ENCODE measurements around the gene PON1. TPM values are rescaled to one million over a fixed set of nuclear protein-coding genes. Genes with fewer than 3 reads are reported as not detected.

Gene PON1
- total and polyA plus RNA-seq, 12 donors, result 0.54 to 103 (median 5.4) TPM; not detected in 2

DNA sequence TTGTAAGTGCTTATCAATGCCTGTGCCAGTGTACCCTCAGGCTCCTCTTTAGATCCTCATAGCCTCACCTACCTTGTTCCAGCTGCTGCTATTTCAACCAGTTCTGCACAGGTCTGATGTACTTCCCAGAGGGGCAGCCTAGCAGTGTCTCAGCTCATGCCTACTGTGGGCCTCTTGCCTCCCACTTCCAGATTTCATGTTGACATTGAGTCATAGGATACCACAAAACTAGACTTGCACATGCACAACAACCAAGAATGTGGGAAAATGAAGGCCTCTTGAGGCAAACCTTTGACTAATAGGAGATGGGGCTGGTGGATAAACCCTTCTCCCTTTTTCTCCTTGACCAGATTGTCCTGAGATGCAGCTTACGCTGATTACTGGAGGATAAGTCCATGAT lies 40.8 kb upstream of the PON1 start:
- Histone ChIP-seq H3K27ac (no peak overlapping the region), H3K4me3 (no peak overlapping the region), H3K4me1 (replicated peaks in 1 of 2) (no peaks in the 10 kb centered on the region), H3K36me3 (replicated peaks in 1 of 2) (no peaks in the 10 kb centered on the region), H3K9me3 (replicated peaks in 1 of 3) (no peaks in the 10 kb centered on the region), H3K27me3 (no peaks in the 10 kb centered on the region)
- no peak for DNase-seq
- TF ChIP-seq POLR2A (IDR thresholded peaks at IDR 0.05), result no peak
- TF ChIP-seq CTCF (IDR thresholded peaks at IDR 0.05), result no peak
- 93 to 100% (median 100%) methylated on average over 1 of the region's 1 CpG for WGBS, 4 donors
- intact Hi-C loops (cut with DNase I), result no loop called here

DNA sequence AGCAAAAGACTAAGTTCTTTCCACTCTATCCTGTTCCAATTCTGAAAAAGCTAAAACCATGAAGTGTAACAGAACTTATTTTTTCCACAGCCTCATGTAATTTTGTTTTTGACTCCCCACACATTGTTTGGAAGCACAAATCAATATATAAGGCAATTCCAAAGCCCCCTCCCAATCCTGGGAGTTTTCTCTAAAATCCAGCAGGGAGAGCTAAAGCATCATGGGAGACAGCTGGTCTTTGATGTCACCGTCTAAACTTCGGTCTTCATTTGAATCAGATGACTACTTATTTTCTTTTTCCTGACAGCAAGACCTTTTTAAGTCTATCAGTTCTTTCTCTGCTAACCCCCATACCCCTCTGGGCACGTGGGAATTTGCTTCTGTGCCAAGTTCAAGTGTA lies 33.3 kb upstream of the PON1 start:
- 36 to 50% (median 47%) methylated on average over 3 of the region's 3 CpGs for WGBS, 4 donors
- intact Hi-C loops (cut with DNase I), result no loop called here

DNA sequence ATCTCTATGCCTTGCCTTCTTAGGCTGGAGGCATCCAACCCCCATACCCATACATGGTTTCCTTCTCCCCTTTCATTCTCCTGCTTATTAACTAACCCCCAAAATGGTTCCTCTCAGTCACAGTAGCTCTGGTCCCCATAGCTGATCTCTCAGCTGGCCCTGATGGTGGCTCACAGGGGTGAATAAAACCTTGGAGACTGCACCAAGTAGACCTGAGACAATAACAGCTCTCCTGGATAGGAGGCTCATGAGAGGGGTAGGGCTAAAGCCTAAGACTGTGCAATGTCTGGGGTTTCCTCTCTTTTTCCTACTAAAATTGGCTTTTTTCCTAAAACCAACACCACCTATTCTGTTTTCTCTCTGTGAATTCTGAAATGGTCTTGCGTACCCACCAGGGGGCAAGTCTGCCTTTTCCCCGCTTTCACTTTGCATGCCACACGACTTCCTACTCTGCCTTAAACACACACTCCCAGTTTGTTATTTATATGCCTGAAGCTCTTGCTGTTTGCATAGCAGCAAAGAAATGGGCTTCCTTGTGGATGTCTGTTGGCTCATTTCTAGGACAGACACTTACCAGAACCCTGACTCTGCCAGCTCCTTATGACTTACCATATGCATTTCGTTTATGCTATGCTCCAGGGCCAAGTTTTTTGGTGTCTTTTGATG lies 18.4 kb upstream of the PON1 start:
- Histone ChIP-seq H3K4me3 (no peak overlapping the region), H3K9me3 (replicated peaks in 1 of 3) (no peaks in the 10 kb centered on the region), H3K4me1 (replicated peaks in 1 of 2) (peaks cover 10 to 11% of the 10 kb centered on the region in 2 donors), H3K27ac (no peak overlapping the region), H3K36me3 (replicated peaks in 1 of 2) (no peaks in the 10 kb centered on the region), H3K27me3 (no peaks in the 10 kb centered on the region)
- TF ChIP-seq CTCF (IDR thresholded peaks at IDR 0.05), result no peak
- no peak for TF ChIP-seq POLR2A (IDR thresholded peaks at IDR 0.05)
- DNase-seq, result no peak
- WGBS, 4 donors, result 83 to 88% (median 85%) methylated on average over 4 of the region's 4 CpGs
- intact Hi-C loops (cut with DNase I), result no loop called here

More for the DNA sequence above, 33.3 kb upstream of the PON1 start:
- H3K9me3 ChIP-seq (replicated peaks in 1 of 3), result no peaks in the 10 kb centered on the region
- no peak for DNase-seq
- H3K4me1 ChIP-seq (replicated peaks in 1 of 2), result no peaks in the 10 kb centered on the region
- peak in 4 of 6 experiments; percentile 27 to 45 (median 32) for TF ChIP-seq CTCF (IDR thresholded peaks at IDR 0.05)
- TF ChIP-seq POLR2A (IDR thresholded peaks at IDR 0.05), result no peak
- no peaks in the 10 kb centered on the region for H3K27me3 ChIP-seq
- no peak overlapping the region for H3K4me3 ChIP-seq
- no peaks in the 10 kb centered on the region for H3K36me3 ChIP-seq (replicated peaks in 1 of 2)
- no peak overlapping the region for H3K27ac ChIP-seq

GRCh38 chr7:95342029-95342428 lies 17.7 kb upstream of the PON1 start:
- DNase-seq, result no peak
- Histone ChIP-seq H3K27ac (no peak overlapping the region), H3K4me3 (no peak overlapping the region), H3K9me3 (replicated peaks in 1 of 3) (no peaks in the 10 kb centered on the region), H3K27me3 (no peaks in the 10 kb centered on the region), H3K36me3 (replicated peaks in 1 of 2) (no peaks in the 10 kb centered on the region), H3K4me1 (replicated peaks in 1 of 2) (peaks cover 10 to 11% of the 10 kb centered on the region in 2 donors)
- no peak for TF ChIP-seq POLR2A (IDR thresholded peaks at IDR 0.05)
- no peak for TF ChIP-seq CTCF (IDR thresholded peaks at IDR 0.05)
- intact Hi-C loops (cut with DNase I), result no loop called here
- WGBS, 4 donors, result 84 to 96% (median 92%) methylated on average over 3 of the region's 3 CpGs

All from adrenal gland (tissue), 12 donors.